Mucosa of descending colon (tissue), 3 donors: ENCODE results near the gene RBM27. TPM values are rescaled to one million over a fixed set of nuclear protein-coding genes. Genes with fewer than 3 reads are reported as not detected.
A peak's percentile ranks its signal among the peaks of the same experiment; 100 is the strongest.
"Not testable (repeated sequence)": the region's sequence is repeated elsewhere in the genome, so short reads cannot be mapped to it uniquely, and the experiment has no call there.

Source experiments
- ATAC-seq: fragments of 200-7000 bp; cut with Tn5 transposase; one replicate; pipeline ENCODE4 v1.9.1; 2020; ENCODE audit warnings: mild to moderate bottlenecking, moderate library complexity
- DNase-seq, 3 donors: peaks; one replicate each; pipeline ENCODE4 v3.0.0-alpha.2; 2020
- H3K36me3 ChIP-seq: fragments of 200-600 bp; one replicate; pipeline ENCODE4 v1.8.0; 2021; ENCODE audit warnings: low read depth, mild to moderate bottlenecking
- H3K4me1 ChIP-seq: fragments of 200-600 bp; one replicate; pipeline ENCODE4 v1.8.0; 2021; ENCODE audit warnings: low read depth, mild to moderate bottlenecking
- H3K4me3 ChIP-seq: fragments of 200-600 bp; one replicate; pipeline ENCODE4 v1.8.0; 2021; ENCODE audit warnings: mild to moderate bottlenecking
- H3K9me3 ChIP-seq: fragments of 200-600 bp; one replicate; pipeline ENCODE4 v1.8.0; 2021; ENCODE audit warnings: mild to moderate bottlenecking
- CTCF ChIP-seq: fragments of 200-600 bp; IDR thresholded peaks from one replicate; pipeline ENCODE4 v1.8.0; 2022; ENCODE audit warnings: antibody characterized with exemption, mild to moderate bottlenecking
- intact Hi-C, 2 donors: fragments of 100-400 bp; cut with DNase I in 1 of 2; cut with micrococcal nuclease in 1 of 2; formaldehyde crosslinking; loops; one replicate each; pipeline versions ENCODE4 v1.11.0 to v1.11.1; 2022; cut with DNase I, micrococcal nuclease
- total RNA-seq, 3 donors: library from RNA; stranded (reverse); fragmentation: NEBNext Ultra II Directional in 2 of 3; extraction: Animal tissue kit (Norgen Biotek cat#: 25700) in 2 of 3; gene quantifications; one replicate each; pipeline versions ENCODE4 v1.2.1 to v1.2.4, GENCODE V29; 2021 to 2023
- donor health status: DM: no; HTN: no; CAD: no; lungs with moderate emphysema.
- donor health status: DM: no; HTN: no; CAD: no.
- donor health status: DM: no; HTN: yes; CAD: no.

RBM27 gene
- total RNA-seq, 3 donors from 2014 or later, result 14.2 to 18.9 (median 16.1) TPM

GRCh38 chr5:146199176-146199815 is 4.1 kb upstream of the RBM27 start:
- no peak for DNase-seq
- ATAC-seq, result no peak
- Histone ChIP-seq H3K9me3 (no peaks in the 10 kb centered on the region), H3K36me3 (no peaks in the 10 kb centered on the region), H3K4me3 (no peak overlapping the region), H3K4me1 (no peaks in the 10 kb centered on the region)
- intact Hi-C loops, result no loop called here
- TF ChIP-seq CTCF, result no peak

- H3K4me1 ChIP-seq, ATAC-seq, DNase-seq, H3K4me3 ChIP-seq, H3K9me3 ChIP-seq, H3K36me3 ChIP-seq, intact Hi-C loops: not testable (repeated sequence)
Observed at GRCh38 chr5:146201795-146202194, 1.6 kb upstream of the RBM27 start.

- H3K4me3 ChIP-seq, result peak overlapping the region; percentile 57
- DNase-seq (no peak), ATAC-seq (peak; percentile 36)
- no peaks in the 10 kb centered on the region for H3K9me3 ChIP-seq
- no peak for TF ChIP-seq CTCF
- intact Hi-C loops, result no loop called here
- H3K4me1 ChIP-seq, result peaks cover 5% of the 10 kb centered on the region
- H3K36me3 ChIP-seq, result no peaks in the 10 kb centered on the region
Observed at GRCh38 chr5:146203872-146204192, 427 bp downstream of the RBM27 start.

- Histone ChIP-seq H3K4me3 (no peak overlapping the region), H3K36me3 (no peaks in the 10 kb centered on the region), H3K4me1 (peaks cover 9% of the 10 kb centered on the region), H3K9me3 (no peaks in the 10 kb centered on the region)
- DNase-seq (no peak), ATAC-seq (no peak)
- no peak for TF ChIP-seq CTCF
- intact Hi-C loops, result no loop called here
Observed at GRCh38 chr5:146205499-146206202, 2.2 kb downstream of the RBM27 start.

- H3K4me1 ChIP-seq, result peaks cover 9% of the 10 kb centered on the region
Observed at GRCh38 chr5:146206257-146206656, 2.9 kb downstream of the RBM27 start.

More at GRCh38 chr5:146206257-146206656, 2.9 kb downstream of the RBM27 start:
- TF ChIP-seq CTCF, result no peak
- ATAC-seq (no peak), DNase-seq (no peak)
- Histone ChIP-seq H3K36me3 (no peaks in the 10 kb centered on the region), H3K9me3 (no peaks in the 10 kb centered on the region), H3K4me3 (no peak overlapping the region)
- intact Hi-C loops, result no loop called here
